Measurements from ENCODE around the gene BTBD6.
"Not testable (repeated sequence)": the region's sequence is repeated elsewhere in the genome, so short reads cannot be mapped to it uniquely, and the experiment has no call there.

The BTBD6 gene

DNA sequence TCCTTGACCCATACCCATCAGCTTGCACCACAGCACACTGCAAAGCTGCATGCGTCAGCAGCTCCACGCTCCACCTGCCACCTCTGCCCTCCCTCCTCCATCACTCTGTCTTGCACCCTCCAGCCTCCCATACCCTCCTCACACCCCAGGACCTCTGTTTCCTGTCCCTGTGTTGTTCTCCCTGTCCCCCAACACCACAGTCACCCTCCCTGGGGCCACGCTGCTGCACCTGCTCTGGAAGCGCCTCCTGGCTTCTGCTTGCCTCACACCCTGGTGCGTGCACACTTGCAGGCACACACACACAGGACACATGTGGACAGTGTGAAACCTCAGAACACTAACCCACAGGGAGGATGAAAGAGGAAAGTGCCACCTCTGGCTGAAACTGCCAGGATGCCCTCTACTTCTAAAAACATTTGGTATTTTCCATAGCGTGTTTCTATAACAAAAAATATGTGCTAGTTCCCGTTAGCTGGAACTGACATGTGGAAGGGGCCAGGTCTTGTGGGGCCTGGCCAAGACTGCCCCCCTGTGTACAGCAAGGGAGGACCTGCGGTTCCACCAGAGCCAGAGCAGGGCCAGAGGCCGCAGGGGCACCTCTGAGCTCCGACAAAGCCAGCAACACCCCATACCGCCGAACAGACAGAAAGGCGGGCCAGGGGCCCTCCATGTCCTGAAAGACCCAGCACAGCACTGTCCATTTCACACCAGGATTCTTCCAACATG, 42.5 kb downstream of the BTBD6 start:
- H3K4me3 ChIP-seq (ENCODE audit: low read depth, low read length), result no peak overlapping the region
- TF ChIP-seq, protein P1, sequence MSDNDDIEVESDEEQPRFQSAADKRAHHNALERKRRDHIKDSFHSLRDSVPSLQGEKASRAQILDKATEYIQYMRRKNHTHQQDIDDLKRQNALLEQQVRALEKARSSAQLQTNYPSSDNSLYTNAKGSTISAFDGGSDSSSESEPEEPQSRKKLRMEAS (IDR thresholded peaks at IDR 0.05; ENCODE audit: low read depth, low read length), result no peak
- TF ChIP-seq, protein P2, sequence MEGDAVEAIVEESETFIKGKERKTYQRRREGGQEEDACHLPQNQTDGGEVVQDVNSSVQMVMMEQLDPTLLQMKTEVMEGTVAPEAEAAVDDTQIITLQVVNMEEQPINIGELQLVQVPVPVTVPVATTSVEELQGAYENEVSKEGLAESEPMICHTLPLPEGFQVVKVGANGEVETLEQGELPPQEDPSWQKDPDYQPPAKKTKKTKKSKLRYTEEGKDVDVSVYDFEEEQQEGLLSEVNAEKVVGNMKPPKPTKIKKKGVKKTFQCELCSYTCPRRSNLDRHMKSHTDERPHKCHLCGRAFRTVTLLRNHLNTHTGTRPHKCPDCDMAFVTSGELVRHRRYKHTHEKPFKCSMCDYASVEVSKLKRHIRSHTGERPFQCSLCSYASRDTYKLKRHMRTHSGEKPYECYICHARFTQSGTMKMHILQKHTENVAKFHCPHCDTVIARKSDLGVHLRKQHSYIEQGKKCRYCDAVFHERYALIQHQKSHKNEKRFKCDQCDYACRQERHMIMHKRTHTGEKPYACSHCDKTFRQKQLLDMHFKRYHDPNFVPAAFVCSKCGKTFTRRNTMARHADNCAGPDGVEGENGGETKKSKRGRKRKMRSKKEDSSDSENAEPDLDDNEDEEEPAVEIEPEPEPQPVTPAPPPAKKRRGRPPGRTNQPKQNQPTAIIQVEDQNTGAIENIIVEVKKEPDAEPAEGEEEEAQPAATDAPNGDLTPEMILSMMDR (IDR thresholded peaks at IDR 0.05; ENCODE audit: low read depth, low read length), result no peak
- no peak for TF ChIP-seq MYC (IDR thresholded peaks at IDR 0.05; ENCODE audit: low read depth, low read length)
- DNase-seq (ENCODE audit: low read depth), result peak; percentile 34

DNA sequence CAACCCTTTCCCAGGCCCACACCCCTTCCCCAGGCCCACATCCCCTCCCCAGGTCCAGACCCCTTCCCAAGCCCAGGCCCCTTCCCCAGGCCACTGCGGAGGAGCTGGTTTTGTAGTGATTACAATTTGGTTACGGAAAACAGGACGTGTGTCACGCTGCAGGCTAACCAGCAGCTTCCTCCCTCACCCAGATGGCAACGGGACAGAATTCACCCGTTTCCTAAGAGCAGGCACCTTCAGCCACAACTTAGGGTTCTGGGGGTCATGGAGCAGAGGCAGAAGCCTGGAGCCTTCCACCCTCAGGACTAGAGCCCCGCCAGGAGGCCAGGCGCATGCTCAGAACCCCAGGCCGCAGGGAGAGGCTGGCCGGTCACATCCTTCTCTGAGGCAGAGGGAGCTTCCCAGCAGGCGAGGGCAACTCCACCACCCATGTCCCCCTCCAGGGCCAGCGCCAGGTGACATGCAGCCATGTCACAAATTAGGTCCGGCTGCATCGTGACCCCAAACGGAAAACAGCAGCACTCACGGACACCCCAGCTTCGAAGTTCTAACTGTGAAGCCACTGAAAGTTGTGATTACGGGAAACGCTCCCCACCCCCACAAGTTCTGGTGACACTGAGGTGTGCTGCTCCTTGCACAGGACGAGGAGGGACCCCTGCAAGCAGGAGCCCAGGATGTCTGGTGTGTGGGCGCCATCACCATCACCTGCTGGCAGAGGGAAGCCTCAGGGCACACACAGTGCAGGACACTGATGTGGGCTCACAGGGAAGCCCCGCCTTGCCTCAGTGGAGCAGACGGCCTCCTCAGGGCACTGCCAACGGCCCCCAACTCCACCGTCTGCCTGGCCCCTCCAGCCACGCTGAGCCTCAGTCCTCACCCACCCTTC, 44.7 kb downstream of the BTBD6 start:
- DNase-seq (ENCODE audit: low read depth), result peak; percentile 61
- TF ChIP-seq, protein P2 (IDR thresholded peaks at IDR 0.05; ENCODE audit: low read depth, low read length), result no peak
- TF ChIP-seq, protein P1 (IDR thresholded peaks at IDR 0.05; ENCODE audit: low read depth, low read length), result peak; percentile 18; the same call in 1 of the 2 replicates
- no peak overlapping the region for H3K4me3 ChIP-seq (ENCODE audit: low read depth, low read length)

DNA sequence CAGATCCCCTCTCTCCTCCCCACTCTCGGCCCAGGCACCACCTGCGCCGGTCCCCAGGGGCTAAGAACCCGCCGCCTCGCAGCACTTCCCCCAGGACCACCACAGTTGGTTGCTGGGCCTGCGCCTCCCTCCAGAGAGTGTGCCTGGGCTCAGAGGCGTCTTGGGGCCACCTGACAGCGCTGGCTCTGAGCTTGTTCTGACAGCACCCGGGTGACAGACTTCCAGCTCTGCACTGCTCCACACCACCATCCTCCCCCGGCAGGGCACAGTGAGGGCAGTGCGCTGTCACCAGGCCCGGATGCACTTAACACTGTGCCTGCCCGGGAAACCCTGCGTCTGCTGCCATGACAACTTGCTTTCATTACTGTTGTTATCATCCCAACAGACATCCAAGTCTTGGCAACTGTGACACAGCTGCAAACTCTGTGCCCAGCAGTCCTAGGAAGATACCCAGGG, 45.8 kb downstream of the BTBD6 start:
- no peak overlapping the region for H3K4me3 ChIP-seq (ENCODE audit: low read depth, low read length)
- no peak for TF ChIP-seq MYC (IDR thresholded peaks at IDR 0.05; ENCODE audit: low read depth, low read length)
- TF ChIP-seq, protein P1 (IDR thresholded peaks at IDR 0.05; ENCODE audit: low read depth, low read length), result no peak
- TF ChIP-seq, protein P2 (IDR thresholded peaks at IDR 0.05; ENCODE audit: low read depth, low read length), result no peak
- peak; percentile 22 for DNase-seq (ENCODE audit: low read depth)

GRCh38 chr14:105297311-105297710, 49.0 kb downstream of the BTBD6 start:
- not testable (repeated sequence) for H3K4me3 ChIP-seq (ENCODE audit: low read depth, low read length); DNase-seq (ENCODE audit: low read depth)

DNA sequence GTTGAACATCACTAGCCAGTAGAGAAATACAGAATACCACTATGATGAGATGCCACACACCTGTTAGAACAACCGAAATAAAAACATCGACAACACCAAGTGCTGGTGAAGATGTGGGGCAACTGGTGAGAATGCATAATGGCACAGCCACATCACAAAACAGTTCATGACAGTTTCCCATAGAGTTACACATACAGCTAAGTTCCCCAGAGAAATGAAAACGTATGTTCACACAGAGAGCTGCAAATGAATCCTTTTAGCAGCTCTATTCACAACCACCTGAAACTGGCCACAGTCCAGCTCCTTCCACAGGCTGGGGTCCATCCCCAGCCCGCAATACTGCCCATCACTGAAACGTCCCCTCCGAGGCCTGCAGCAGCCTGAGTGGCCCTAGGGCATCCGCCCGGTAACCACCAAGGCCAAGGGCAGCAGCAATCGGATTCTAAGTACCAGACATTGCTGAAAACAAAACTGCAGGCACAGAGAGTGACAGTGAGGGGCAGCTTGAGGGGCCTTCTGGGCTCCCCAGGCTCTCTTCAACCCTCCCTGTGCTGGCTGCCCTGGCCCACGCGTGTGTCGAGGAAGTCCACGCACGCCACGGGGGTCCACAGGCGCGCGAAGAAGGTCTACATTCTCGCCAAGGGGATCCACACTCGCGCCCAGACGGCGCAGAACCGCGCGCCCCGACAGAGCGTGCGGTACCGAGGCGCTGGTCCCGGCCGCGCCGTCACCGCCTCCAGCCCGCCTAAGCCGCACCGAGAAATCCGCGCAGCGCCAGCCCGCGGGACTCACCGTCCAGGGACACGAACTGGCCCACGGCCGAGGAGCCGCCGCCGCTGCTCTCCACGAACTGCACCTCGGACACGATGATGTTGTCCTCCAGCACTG, 51.6 kb downstream of the BTBD6 start:
- peak; percentile 37 for DNase-seq (ENCODE audit: low read depth)
- TF ChIP-seq, protein P2 (IDR thresholded peaks at IDR 0.05; ENCODE audit: low read depth, low read length), result no peak
- TF ChIP-seq POLR2A (IDR thresholded peaks at IDR 0.05; ENCODE audit: extremely low read depth, insufficient read length), result no peak
- no peak for TF ChIP-seq MYC (IDR thresholded peaks at IDR 0.05; ENCODE audit: low read depth, low read length)
- TF ChIP-seq, protein P1 (IDR thresholded peaks at IDR 0.05; ENCODE audit: low read depth, low read length), result no peak

More for the DNA sequence above, 51.6 kb downstream of the BTBD6 start:
- H3K4me3 ChIP-seq (ENCODE audit: low read depth, low read length), result peak overlapping the region; percentile 75

All from NB4 (cell line).